GM12865 (cell line): ENCODE data around the gene C2orf68.
"Not testable (repeated sequence)": the region's sequence is repeated elsewhere in the genome, so short reads cannot be mapped to it uniquely, and the experiment has no call there.

Source experiments
- DNase-seq: peaks from one replicate; pipeline ENCODE4 v3.0.0; 2010; ENCODE audit warnings: low read depth
- H3K4me3 ChIP-seq: 2 replicates; pipeline ENCODE4 v1.5.1; 2011; ENCODE audit warnings: mild to moderate bottlenecking, low read depth, low read length, control low read depth
- CTCF ChIP-seq: IDR thresholded peaks from 2 replicates; pipeline ENCODE4 v1.5.1; 2011; ENCODE audit warnings: low read length, control low read depth, low read depth, inconsistent platforms; ENCODE audit not compliant: insufficient read depth; ENCODE audit errors: missing control alignments

Gene C2orf68

GRCh38 chr2:85597241-85597640 lies 14.6 kb downstream of the C2orf68 start:
- no peak overlapping the region for H3K4me3 ChIP-seq

GRCh38 chr2:85596486-85597143 lies 15.3 kb downstream of the C2orf68 start:
- peak overlapping the region; percentile 86 for H3K4me3 ChIP-seq
- no peak for TF ChIP-seq CTCF
- DNase-seq: no peak

More at GRCh38 chr2:85597241-85597640, 14.6 kb downstream of the C2orf68 start:
- no peak for TF ChIP-seq CTCF
- no peak for DNase-seq

- no peak for DNase-seq
- peak overlapping the region; percentile 86 for H3K4me3 ChIP-seq
- no peak for TF ChIP-seq CTCF
These were observed 15.9 kb downstream of the C2orf68 start for GRCh38 chr2:85596026-85596333.

- peak; percentile 97 for DNase-seq
- no peak for TF ChIP-seq CTCF
- H3K4me3 ChIP-seq: peak within 1 kb of the TSS; percentile 86
These were observed 16.4 kb downstream of the C2orf68 start, which contains the start of gene RNF181 for GRCh38 chr2:85595301-85596025. RNF181 (plus strand) TSS chr2:85595745; CDS start chr2:85595764, 19 bp downstream.

- TF ChIP-seq CTCF: no peak
- no peak for DNase-seq
- peak overlapping the region; percentile 86 for H3K4me3 ChIP-seq
These were observed 17.1 kb downstream of the C2orf68 start for GRCh38 chr2:85594715-85595300.

GRCh38 chr2:85593023-85593422 lies 18.8 kb downstream of the C2orf68 start:
- TF ChIP-seq CTCF: no peak
- DNase-seq: no peak

GRCh38 chr2:85592299-85592698 lies 19.6 kb downstream of the C2orf68 start:
- H3K4me3 ChIP-seq, DNase-seq: not testable (repeated sequence)

More at GRCh38 chr2:85593023-85593422, 18.8 kb downstream of the C2orf68 start:
- no peak overlapping the region for H3K4me3 ChIP-seq
